Activated T-cell treated with anti-CD3 and anti-CD28 coated beads for 1 hour (primary cell): ENCODE results near the gene MAPK14.

Experiments
- DNase-seq: peaks from one replicate; pipeline ENCODE4 v3.0.0-alpha.2; 2020; ENCODE audit warnings: low read depth

The MAPK14 gene

DNA sequence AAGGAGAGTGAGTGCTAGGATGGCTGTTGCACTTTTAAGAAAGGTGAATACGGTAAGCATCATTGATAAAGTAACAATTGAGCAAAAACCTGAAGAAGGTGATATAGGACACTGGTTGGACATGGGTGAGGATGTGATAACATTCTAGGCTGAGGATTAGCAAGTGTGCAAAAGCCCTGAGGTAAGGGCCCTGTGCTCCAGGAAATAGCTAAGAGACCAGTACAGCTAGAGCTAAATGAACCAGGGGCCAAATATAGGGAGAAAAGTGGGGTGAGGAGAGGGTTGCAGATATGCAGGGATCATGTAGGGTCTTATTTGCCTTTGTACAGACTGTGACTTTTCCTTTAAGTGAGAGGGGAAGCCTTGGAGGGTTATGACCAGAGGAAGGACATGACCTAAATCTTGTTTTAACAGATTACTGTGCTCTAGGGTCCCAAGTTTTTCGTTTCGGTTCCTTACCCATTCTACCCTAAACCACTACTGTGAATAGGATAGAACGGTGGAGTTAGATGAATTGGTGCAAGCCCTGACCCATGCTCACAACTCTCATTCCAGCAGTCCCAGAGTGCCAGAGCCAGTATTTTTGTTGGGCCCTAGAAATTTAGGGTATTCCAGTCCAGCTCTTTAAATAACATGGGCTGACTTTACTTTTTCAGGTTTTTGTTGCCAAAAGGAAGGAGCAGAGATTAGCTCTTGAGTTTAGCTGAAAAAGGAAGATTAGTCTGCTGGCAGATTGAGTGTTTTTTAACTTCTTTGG lies 10.7 kb downstream of the MAPK14 start:
- no peak for DNase-seq

DNA sequence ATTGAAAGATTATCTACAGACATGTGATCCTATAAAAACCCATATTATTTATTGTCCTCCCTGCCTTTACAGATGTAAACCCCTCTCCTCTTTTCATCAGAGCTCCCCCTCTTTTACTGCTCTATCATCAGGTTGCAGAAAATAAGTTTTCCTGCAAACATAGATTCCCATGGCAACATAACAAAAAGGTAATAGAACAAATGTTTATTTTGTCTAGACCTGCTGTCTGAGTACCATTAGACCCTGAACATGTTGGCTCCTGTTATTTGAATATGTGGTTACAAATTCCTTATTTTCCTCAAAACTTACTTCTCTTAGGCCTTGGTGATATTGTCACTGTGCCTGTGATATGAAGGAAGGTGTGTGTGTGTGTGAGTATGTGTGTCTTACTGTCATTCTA lies 11.5 kb downstream of the MAPK14 start:
- no peak for DNase-seq

DNA sequence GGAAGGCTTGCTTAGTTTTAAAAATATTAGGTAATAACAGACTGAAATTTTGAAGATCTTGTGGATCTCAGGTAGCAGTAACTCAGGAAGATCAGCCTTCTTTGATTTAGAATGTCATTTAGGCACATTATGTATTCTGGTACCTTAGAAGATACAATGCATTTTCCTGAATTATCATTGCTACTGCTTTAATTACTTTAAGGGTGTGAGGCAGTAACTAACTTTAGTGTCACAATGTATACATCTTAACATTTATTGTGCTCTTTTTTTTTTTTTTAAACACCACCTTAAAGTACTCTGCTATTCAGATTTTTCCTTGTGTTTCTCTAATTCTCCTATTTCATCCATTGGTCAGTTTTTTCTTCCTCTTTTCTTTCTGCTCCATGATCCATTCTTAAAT lies 13.3 kb downstream of the MAPK14 start:
- DNase-seq: no peak

DNA sequence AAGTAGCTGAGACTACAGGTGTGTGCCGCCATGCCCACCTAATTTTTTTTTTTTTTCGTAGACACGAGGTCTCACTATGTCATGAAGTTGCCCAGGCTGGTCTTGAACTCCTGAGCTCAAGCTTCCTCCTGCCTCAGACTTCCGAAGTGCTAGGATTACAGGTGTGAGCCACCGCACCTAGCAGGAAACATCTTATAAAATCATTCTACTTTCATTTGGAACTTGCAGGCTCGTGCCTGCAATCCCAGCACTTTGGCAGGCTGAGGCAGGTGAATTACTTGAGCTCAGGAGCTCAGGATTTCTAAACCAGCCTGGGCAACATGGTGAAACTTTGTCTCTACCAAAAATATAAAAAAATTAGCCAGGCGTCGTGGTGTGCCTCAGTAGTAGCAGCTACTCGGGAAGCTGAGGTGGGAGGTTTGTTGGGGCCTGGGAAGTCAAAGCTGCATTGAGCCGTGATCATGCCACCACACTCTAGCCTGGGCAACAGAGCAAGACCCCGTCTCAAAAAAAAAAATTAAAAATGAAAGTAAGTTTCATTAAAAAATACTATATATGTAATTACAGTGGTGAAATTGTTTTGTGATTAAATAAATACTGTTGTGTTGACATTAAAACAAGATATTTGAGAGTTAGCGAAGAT lies 15.1 kb downstream of the MAPK14 start:
- no peak for DNase-seq

DNA sequence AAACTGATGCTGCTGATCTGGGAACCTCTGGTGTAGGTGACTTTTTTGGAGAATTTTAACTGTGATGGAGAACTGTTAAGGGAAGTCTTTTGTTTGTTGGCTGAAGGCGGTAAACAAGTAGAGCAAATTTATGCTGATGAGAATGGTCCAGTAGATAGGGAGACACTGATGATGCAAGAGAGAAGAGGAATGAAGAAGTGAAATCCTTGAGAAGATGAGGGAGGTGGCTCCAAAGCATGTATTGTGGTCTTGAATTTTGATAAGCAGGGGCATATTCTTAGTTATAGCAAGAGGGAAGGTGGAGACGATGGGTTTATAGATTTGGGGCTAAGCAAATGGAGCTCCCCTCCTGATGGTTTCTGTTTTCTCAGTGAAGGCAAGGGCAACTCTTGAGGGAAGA lies 22.0 kb downstream of the MAPK14 start:
- no peak for DNase-seq

DNA sequence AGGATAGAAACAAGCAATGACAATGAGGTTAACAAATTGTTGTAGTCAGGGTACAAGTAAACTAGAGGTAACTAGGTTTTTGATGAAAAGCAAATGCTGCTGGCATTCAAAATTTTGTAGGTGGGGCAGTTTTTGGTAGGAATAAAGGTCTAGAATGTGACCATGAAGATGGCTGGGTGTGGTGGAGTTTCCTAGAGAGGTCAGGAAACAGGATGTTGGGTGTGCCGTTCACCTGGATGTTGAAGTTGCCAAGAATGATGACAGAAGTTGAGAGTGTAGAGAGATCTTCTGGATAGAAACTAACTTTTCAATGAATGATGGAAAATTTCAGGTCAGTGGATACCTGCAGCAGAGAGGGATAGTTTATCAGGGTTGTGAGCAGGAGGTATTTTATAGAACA lies 22.7 kb downstream of the MAPK14 start:
- DNase-seq: no peak

DNA sequence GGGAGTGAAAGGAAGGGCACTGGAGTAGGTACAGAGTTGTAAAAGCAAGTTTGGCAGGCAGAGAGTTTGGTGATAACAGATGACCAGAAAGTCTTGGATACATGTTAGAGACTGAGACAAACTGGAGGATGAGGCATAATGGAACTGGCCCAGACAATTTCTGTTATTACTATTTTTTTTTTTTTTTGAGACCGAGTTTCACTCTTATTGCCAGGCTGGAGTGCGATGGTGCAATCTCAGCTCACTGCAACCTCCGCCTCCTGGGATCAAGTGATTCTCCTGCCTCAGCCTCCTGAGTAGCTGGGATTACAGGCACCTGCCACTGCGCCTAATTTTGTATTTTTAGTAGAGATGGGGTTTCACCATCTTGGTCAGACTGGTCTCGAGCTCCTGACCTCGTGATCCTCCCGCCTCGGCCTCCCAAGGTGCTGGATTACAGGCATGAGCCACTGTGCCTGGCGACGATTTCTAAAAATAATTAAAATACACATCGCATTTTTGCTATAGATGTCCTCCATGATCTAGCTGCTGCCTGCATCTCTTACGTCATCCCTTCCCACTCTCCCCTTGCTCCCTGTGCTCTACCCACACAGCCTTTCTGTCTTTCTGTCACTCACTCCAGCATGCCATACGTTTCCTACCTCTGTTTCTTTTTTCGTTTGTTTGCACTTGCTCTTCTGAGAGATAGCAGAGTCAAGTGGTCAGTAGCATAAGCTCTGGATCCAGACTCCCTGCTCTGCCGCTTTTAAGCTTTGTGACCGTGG lies 23.5 kb downstream of the MAPK14 start:
- DNase-seq: no peak

DNA sequence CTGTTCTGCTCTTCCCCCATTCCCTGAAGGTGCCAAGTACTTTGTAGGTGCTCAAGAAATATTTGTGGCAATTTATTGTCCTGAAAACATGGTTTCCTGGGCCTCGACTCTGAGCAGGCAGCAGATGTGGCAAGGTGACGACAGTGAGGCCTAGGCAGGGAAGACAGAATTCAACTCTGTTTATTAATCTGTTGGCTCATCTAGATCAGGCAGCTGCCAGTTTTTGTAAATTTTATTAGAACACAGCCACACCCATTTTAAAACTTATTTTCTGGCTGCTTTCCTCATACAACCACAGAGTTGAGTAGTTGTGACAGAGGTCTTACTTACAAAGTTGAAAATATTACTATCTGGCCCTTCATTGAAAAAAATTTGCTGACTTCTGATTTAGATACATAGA lies 24.5 kb downstream of the MAPK14 start:
- no peak for DNase-seq

DNA sequence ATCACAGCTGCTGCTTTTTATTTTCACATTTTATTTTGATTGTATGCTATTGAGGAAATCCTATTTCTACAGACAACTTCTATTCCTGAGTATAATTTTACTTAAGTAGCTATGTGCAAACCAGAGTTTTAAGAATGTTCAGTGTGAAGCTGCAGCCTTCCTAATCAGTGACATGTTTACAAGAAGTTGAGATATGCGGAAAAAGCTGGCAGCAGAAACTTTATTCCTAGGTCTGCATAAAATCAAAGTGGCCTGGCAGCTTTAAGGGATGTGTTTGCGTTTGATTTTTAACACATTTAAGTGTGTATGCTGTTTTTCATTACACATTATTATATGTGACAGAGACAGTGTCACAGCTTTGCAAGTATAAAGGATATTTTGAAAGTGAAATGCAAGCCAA lies 26.3 kb downstream of the MAPK14 start:
- no peak for DNase-seq

DNA sequence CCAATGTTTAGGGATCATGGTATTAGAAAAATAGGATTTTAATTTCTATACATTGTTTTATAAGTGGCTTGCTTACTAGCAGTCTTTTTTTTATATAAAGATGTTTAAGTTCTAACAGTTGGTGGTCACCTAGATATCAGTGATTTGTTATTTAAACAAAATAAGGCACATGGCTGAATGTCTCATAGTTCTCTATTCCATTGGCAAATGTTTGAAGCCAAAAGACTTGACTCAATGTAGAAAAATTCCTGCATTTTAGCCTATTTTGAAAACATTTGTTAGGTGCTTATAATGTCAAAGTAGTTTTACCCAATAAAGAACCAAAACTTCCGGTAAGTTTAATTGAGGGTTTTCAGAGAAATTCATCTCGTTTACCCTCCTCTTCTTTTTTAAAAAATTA lies 26.8 kb downstream of the MAPK14 start:
- DNase-seq: no peak

DNA sequence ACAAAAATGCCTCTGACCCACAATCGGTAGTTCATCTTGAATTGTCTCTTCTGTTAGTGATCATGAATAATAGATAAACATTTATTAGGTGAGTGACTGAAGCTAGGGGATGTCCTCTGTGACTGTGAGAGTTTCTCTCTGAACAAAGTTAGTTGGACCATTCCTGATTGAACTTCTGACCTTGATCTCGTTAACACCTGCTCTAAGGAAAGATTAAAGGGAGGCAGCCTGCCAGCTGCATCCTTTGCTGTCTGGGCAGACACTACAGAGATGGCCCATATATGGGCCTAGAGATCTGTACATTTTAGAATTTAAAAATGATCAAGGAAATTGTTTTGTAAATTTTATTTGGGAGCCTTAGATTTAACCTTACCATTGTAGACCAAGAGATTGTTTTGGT lies 27.3 kb downstream of the MAPK14 start:
- DNase-seq: no peak

DNA sequence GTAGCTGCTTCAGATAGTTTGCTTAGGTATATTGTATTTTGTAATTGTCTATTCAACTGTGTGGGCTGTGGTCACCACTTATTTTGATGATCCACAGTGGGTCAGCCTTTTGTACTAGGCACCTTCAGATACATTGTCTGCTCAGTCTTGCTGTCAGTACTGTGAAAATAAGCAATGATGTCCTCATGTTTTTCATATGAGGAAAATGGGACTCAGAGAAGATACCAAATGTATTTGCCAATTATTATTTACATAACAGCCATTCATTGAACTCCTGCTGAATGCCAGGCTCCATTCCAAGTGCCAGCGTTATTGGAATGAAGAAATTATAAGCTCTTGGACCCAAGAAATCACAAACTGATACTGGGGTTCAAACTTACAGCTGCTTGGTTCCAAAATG lies 28.6 kb downstream of the MAPK14 start:
- DNase-seq: no peak

DNA sequence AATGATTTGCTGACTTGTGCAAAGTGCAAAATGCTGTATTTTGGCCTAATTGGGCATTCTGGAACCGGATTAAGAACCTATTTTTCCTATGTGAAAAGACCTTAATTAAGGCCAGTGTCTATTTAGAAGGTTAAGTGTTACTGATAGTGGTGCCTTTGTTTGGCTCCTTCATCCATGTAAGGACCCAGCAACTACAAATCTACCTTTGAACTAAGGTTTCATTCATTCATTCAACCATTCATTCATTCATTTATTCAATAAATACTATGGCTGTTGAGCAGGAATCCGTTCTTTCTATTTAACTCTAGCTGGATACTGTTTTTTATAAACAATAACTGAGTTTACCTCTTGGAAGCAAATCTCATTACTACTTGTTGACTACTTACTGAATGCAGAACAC lies 33.6 kb downstream of the MAPK14 start:
- no peak for DNase-seq

DNA sequence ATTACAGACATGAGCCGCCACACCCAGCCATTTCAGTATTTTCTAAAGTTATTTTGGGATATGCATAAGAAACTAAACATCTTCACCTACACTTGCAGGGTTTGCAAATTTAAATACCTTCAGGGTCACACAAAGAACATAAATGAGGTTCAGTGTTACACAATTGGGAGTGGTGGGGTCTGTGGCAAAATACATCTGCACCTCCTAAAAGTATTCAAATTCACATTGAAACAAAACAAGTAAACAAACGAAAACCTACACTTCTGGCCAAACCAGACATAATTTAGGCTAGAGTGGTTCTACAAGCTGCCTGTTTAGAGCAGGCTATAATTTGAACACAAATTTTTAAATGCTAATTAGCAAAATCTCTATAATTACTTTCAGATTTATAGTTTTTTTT lies 34.6 kb downstream of the MAPK14 start:
- no peak for DNase-seq

DNA sequence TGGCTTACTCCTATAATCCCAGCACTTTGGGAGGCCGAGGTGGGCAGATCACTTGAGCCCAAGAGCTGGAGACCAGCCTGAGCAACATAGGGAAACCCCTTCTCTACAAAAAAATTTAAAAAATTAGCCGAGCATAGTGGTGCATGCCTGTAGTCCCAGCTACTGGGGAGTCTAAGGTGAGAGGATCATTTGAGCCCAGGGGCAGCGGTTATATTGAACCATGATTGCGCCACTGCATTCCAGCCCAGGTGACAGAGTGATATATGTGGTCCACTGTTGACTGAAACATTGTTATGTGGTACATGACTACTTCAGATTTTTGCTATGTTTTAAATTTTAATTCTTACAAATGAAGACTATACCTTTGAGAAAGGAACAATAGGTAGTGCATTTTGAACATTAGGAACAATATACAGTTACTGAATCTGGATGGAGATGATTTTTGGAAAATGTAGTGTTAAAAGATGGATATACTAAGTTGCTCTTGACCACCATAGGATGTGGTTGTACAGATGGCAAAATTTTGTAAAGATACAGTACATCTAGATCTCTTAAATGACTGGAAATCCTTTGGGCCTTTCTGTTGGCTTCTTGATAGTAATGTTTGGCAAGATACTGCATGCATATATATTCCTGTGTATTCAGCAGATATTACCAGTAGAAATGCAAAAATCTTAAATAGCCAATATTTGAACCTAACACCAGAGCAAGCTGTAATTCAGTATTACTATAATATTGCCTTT lies 35.9 kb downstream of the MAPK14 start:
- DNase-seq: no peak

DNA sequence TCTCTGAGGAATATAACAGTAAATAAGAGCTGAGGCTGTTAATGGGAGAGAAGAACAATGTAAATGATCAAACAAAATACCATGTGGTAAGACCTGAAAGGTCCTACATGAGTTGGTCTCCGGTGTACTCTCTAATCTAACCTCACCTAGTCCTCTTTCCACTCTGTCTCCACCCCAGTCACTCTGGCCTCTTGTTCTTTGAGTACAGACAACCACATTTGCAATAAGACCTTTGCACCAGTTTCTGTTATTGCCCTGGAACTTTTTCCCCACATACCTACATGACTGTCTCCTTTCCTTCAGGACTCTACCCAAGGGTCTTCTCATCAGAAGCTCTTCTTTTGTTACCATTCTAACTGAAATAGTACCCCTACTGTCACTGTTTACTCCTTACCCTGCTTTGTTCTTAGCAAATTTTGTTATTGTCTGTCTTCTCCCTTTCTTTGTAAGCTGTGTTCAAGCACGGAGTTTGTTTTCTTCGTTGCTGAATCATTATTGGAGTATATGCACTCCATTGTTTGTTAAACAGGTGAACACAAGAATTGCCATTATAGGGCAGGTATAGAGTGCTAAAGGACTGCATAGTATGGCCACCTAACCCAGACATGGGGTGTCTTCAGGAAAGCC lies 37.3 kb downstream of the MAPK14 start:
- DNase-seq: no peak

DNA sequence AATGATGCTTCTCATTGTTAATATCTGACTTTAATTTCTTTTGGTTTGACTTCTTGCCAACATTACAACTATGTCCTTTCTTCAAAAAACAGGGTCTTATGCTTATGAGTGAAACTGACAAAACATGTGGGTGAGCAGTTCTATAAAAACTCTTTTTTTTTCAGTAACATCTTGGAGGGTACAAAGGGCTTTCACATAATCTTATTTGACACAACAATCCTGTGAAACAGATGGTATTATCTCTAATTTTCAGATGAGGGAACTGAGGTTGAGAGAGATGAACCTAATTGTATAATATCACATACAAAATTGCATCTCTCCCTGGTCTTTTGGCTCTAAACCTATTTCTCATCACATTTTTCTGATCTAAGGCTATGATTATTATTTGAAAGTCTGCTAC lies 38.3 kb downstream of the MAPK14 start:
- DNase-seq: no peak

DNA sequence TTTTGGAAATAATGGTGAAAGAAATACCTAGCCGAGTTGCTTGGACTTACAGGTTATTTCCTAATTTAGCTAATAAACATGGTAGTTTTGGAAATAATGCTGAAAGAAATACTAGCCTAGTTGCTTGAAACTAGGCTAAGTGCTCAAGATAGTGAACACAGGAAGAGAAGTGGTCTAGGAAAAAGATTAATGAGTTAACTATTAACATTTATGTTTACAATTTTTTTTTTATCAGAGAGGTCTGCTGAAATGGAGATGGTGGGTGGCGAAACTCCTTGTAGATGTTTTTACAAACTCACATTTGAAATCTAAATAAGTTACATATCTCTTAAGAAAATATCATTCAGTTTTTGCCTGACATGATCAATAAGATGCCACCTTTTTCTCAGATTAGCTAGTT lies 39.2 kb downstream of the MAPK14 start:
- DNase-seq: no peak

DNA sequence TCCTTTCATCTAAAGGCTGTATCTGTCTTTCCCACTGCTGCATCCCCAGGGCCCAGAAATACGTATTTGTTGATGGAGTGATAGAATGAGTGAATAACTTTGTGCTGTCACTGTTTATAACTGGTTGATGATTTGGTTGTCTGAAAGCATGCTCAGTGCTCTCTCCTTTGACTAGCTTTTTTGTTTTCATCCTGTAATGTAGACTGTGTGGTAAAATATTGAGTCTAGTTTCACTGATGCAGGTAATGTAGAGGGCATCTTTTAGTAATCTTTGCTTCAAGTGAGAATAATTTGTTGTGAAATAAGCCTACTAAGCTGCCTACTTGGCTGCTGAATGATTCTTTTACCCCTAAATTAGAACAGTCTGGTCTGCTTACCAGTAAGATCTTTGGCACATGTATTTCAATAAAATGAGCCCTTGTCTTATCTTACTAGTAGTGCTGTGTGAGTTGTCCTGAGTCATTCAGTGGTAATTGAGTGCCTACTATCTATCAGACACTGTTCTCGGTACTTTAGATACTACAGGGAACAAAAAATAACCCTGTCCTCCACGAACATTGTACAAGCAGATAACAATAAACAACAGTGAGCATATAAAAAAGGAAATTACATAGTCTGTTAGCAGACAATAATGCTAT lies 39.9 kb downstream of the MAPK14 start:
- no peak for DNase-seq

DNA sequence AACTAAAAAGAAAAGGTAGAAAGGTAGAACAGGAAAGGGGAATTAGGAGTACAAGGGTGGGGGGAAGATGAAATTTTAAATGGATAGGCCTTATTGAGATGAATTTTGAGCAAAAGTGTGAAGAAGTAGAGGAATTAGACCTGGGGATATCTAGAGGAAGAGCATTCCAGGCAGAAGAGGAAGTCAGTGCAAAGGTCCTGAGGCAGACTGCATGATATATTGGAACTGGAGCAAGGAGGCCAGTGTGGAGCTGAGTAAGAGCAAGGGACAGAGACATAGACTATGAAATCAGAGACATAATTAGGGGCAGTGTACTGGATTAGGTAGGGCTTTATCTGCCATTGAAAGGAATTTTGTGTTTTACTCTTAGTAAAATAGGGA lies 40.4 kb downstream of the MAPK14 start:
- DNase-seq: no peak

DNA sequence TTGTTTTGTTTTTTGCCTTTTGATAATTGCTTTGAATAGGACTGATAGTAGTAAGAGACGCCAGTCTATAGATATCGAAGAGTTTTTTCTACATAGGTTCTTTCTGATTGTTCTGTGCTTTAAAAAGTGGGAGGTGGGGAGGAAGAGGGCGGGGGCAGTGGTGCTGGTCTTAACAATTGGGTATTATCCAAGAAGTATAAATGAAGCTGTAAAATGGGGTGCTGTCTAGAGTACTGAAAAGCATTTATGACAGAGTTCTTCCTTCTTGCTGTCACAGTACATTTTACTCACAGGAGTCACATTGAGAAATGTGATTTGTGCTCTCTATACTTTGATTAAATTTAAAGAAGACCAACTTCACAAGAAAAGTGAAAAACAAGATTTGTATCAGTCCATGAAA lies 41.0 kb downstream of the MAPK14 start:
- DNase-seq: no peak

DNA sequence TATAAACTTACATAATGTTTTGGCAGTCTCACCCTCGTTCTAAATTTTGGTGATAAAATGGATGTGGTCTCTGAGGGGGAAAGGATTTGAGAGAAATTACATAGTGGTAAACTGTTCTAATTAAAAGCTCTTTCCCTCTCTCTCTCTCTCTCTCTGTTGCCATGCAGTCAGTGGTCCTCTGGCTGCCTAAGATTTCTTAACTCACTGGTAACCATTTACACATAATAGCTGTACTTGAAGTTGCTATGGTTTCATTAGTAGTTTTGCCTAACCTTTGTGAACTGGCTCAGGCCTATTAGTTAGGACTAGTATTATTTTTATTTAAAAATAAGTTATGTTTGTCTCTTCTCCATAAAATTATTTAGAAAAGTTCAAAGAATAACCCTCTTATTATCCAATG lies 42.0 kb downstream of the MAPK14 start:
- DNase-seq: no peak
